Retinal pigment epithelial cell (primary cell): ENCODE results near the gene BRI3.

Experiments used
- DNase-seq: peaks from one replicate; pipeline ENCODE4 v3.0.0-alpha.2; 2010; ENCODE audit warnings: low read depth
- H3K4me3 ChIP-seq: 2 replicates; pipeline ENCODE4 v1.5.1; 2011; ENCODE audit warnings: mild to moderate bottlenecking, low read length, control low read depth, moderate library complexity
- CTCF ChIP-seq: conservative IDR thresholded peaks from 2 replicates; pipeline ENCODE4 v1.5.1; 2011; ENCODE audit warnings: low read depth, low read length, control low read depth, inconsistent platforms

BRI3 gene

GRCh38 chr7:98252425-98253054 lies 28.9 kb upstream of the BRI3 start:
- peak overlapping the region; percentile 87 for H3K4me3 ChIP-seq
- TF ChIP-seq CTCF = no peak
- no peak for DNase-seq

GRCh38 chr7:98254516-98254915 lies 27.0 kb upstream of the BRI3 start:
- no peak for TF ChIP-seq CTCF
- no peak overlapping the region for H3K4me3 ChIP-seq
- DNase-seq = no peak

GRCh38 chr7:98254951-98255610 lies 26.4 kb upstream of the BRI3 start:
- no peak overlapping the region for H3K4me3 ChIP-seq
- TF ChIP-seq CTCF = no peak
- no peak for DNase-seq

- H3K4me3 ChIP-seq = no peak overlapping the region
- TF ChIP-seq CTCF = no peak
- no peak for DNase-seq
Measured at GRCh38 chr7:98256431-98256830, 25.1 kb upstream of the BRI3 start.

- DNase-seq = no peak
- TF ChIP-seq CTCF = no peak
- no peak overlapping the region for H3K4me3 ChIP-seq
Measured at GRCh38 chr7:98257701-98258100, 23.8 kb upstream of the BRI3 start.

GRCh38 chr7:98265841-98266271 lies 15.6 kb upstream of the BRI3 start:
- no peak overlapping the region for H3K4me3 ChIP-seq
- no peak for DNase-seq
- no peak for TF ChIP-seq CTCF

GRCh38 chr7:98266840-98267239 lies 14.6 kb upstream of the BRI3 start:
- no peak overlapping the region for H3K4me3 ChIP-seq
- TF ChIP-seq CTCF = peak; percentile 51
- no peak for DNase-seq
